ENCODE measurements around the gene EGFR. TPM values are rescaled to one million over a fixed set of nuclear protein-coding genes. Genes with fewer than 3 reads are reported as not detected.

Gene EGFR
- polyA plus RNA-seq, 1 donor from 2014 or later = 0.22 TPM

GRCh38 chr7:55177589-55178261 lies 158.9 kb downstream of the EGFR start:
- H3K27me3 ChIP-seq (ENCODE audit: insufficient read depth, low read depth, low read length) = no peaks in the 10 kb centered on the region
- H3K9ac ChIP-seq (ENCODE audit: low read length) = no peak overlapping the region
- H3K4me3 ChIP-seq (ENCODE audit: low read length) = no peak overlapping the region
- no peaks in the 10 kb centered on the region for H3K36me3 ChIP-seq (ENCODE audit: insufficient read depth, low read length)
- no peaks in the 10 kb centered on the region for H3K9me2 ChIP-seq (ENCODE audit: insufficient read depth, low read length)
- no peaks in the 10 kb centered on the region for H3F3A ChIP-seq (ENCODE audit: insufficient read depth, low read length, poor library complexity, severe bottlenecking)
- no peak for TF ChIP-seq RAD21 (conservative IDR thresholded peaks at IDR 0.05)
- no peak overlapping the region for H2AFZ ChIP-seq (ENCODE audit: low read depth, low read length)
- no peaks in the 10 kb centered on the region for H3K9me3 ChIP-seq (ENCODE audit: low read length)
- no peak overlapping the region for H3K4me2 ChIP-seq (ENCODE audit: low read length)
- no peaks in the 10 kb centered on the region for H3K79me2 ChIP-seq (replicated peaks; ENCODE audit: insufficient read depth, low read length)
- H4K20me1 ChIP-seq (ENCODE audit: insufficient read depth) = no peaks in the 10 kb centered on the region
- H3K27ac ChIP-seq (ENCODE audit: low read length) = no peak overlapping the region

- Histone ChIP-seq H4K20me1 (ENCODE audit: insufficient read depth) (no peaks in the 10 kb centered on the region), H3K4me2 (ENCODE audit: low read length) (no peak overlapping the region), H3K9me3 (ENCODE audit: low read length) (no peaks in the 10 kb centered on the region), H3F3A (ENCODE audit: insufficient read depth, low read length, poor library complexity, severe bottlenecking) (no peaks in the 10 kb centered on the region), H2AFZ (ENCODE audit: low read depth, low read length) (no peak overlapping the region), H3K36me3 (ENCODE audit: insufficient read depth, low read length) (no peaks in the 10 kb centered on the region), H3K4me3 (ENCODE audit: low read length) (no peak overlapping the region), H3K9me2 (ENCODE audit: insufficient read depth, low read length) (no peaks in the 10 kb centered on the region), H3K79me2 (replicated peaks; ENCODE audit: insufficient read depth, low read length) (no peaks in the 10 kb centered on the region), H3K27me3 (ENCODE audit: insufficient read depth, low read depth, low read length) (no peaks in the 10 kb centered on the region), H3K27ac (ENCODE audit: low read length) (no peak overlapping the region), H3K9ac (ENCODE audit: low read length) (no peak overlapping the region)
- TF ChIP-seq CTCF (IDR thresholded peaks at IDR 0.05; ENCODE audit: poor library complexity, severe bottlenecking) = no peak
- TF ChIP-seq RAD21 (conservative IDR thresholded peaks at IDR 0.05) = no peak
- TF ChIP-seq, protein P1, sequence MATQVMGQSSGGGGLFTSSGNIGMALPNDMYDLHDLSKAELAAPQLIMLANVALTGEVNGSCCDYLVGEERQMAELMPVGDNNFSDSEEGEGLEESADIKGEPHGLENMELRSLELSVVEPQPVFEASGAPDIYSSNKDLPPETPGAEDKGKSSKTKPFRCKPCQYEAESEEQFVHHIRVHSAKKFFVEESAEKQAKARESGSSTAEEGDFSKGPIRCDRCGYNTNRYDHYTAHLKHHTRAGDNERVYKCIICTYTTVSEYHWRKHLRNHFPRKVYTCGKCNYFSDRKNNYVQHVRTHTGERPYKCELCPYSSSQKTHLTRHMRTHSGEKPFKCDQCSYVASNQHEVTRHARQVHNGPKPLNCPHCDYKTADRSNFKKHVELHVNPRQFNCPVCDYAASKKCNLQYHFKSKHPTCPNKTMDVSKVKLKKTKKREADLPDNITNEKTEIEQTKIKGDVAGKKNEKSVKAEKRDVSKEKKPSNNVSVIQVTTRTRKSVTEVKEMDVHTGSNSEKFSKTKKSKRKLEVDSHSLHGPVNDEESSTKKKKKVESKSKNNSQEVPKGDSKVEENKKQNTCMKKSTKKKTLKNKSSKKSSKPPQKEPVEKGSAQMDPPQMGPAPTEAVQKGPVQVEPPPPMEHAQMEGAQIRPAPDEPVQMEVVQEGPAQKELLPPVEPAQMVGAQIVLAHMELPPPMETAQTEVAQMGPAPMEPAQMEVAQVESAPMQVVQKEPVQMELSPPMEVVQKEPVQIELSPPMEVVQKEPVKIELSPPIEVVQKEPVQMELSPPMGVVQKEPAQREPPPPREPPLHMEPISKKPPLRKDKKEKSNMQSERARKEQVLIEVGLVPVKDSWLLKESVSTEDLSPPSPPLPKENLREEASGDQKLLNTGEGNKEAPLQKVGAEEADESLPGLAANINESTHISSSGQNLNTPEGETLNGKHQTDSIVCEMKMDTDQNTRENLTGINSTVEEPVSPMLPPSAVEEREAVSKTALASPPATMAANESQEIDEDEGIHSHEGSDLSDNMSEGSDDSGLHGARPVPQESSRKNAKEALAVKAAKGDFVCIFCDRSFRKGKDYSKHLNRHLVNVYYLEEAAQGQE (IDR thresholded peaks at IDR 0.05; ENCODE audit: borderline replicate concordance) = no peak
- TF ChIP-seq TAF1 (IDR thresholded peaks at IDR 0.05; ENCODE audit: low read depth) = no peak
- TF ChIP-seq EP300 (conservative IDR thresholded peaks at IDR 0.05; ENCODE audit: poor library complexity, severe bottlenecking) = no peak
- no peak for TF ChIP-seq MXI1 (conservative IDR thresholded peaks at IDR 0.05; ENCODE audit: poor library complexity, severe bottlenecking)
- no peak for TF ChIP-seq SMC3 (conservative IDR thresholded peaks at IDR 0.05; ENCODE audit: poor library complexity)
- TF ChIP-seq EZH2 (IDR thresholded peaks at IDR 0.05; ENCODE audit: borderline replicate concordance, insufficient read depth, low read length, poor library complexity, severe bottlenecking) = no peak
- TF ChIP-seq POLR2AphosphoS5 (IDR thresholded peaks at IDR 0.05) = no peak
These were observed 159.6 kb downstream of the EGFR start for GRCh38 chr7:55178292-55178862.

Measured in neural cell (in vitro differentiated cells).